Fibroblast of lung (primary cell): ENCODE data around the gene MICALL1.

Experiments used
- EZH2 ChIP-seq: IDR thresholded peaks from 2 replicates; pipeline ENCODE4 v1.5.1; 2012; ENCODE audit warnings: low read length, control low read depth, mild to moderate bottlenecking; ENCODE audit errors: missing control alignments
- TF ChIP-seq, protein P1 (sequence below), 2 donors: IDR thresholded peaks in 1 of 2; conservative IDR thresholded peaks in 1 of 2; 1 replicate in 1 of 2; 2 replicates in 1 of 2; pipeline ENCODE4 v1.5.1; 2011 to 2012; ENCODE audit warnings: low read length in 2 of 2, control low read depth in 1 of 2, inconsistent platforms in 1 of 2, low read depth in 1 of 2, mild to moderate bottlenecking in 1 of 2

DNA sequence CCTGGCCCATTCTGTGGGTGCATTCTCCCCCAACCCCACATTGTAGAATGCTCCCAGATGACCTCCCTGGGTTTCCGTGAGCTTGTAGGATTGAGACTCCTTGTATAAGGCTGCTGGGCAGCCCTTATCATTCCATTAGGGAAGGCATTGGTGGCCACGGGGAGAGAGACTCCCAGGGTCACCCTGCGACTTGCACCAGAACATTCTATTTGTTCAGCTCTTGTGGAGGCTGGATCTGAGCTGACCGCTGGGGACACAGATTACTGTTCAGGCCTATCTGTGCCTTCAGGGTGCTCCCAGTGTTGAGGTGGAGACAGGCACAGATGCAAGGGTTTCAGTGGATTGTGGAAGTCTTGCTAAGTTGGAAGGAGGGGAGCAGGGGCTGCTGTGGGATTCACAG lies 17.8 kb downstream of the MICALL1 start:
- TF ChIP-seq, protein P1, sequence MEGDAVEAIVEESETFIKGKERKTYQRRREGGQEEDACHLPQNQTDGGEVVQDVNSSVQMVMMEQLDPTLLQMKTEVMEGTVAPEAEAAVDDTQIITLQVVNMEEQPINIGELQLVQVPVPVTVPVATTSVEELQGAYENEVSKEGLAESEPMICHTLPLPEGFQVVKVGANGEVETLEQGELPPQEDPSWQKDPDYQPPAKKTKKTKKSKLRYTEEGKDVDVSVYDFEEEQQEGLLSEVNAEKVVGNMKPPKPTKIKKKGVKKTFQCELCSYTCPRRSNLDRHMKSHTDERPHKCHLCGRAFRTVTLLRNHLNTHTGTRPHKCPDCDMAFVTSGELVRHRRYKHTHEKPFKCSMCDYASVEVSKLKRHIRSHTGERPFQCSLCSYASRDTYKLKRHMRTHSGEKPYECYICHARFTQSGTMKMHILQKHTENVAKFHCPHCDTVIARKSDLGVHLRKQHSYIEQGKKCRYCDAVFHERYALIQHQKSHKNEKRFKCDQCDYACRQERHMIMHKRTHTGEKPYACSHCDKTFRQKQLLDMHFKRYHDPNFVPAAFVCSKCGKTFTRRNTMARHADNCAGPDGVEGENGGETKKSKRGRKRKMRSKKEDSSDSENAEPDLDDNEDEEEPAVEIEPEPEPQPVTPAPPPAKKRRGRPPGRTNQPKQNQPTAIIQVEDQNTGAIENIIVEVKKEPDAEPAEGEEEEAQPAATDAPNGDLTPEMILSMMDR (conservative IDR thresholded peaks at IDR 0.05 in 1 of 2, IDR thresholded peaks at IDR 0.05 in 1 of 2; ENCODE audit: low read depth in 1 of 2, low read length in 2 of 2), result no peak
- no peak for TF ChIP-seq EZH2
